ENCODE measurements around the gene CIAO2B. TPM values are rescaled to one million over a fixed set of nuclear protein-coding genes. Genes with fewer than 3 reads are reported as not detected.
A peak's percentile ranks its signal among the peaks of the same experiment; 100 is the strongest.

Gene CIAO2B
- total and polyA plus RNA-seq, 2 experiments from 2014 or later, result 92.4 to 181 TPM

DNA sequence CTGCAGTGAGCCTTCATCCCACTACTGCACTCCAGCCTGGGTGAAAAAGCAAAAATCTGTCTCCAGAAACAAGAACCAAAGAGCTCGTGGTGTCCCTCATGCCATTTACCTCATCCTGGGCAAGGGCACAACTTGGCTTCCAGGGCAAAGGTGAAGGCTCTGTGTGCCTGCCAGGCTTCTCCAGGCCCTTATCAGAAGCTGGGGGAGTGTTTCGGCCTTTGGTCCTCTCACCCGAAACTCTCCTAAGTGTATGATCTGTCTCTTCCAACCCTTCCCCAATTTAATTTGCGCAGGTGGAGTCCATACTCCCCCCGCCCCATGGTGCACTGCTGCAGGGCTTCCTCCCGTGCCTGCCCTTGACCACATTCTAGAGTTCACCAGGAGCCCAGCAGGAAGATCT, 2.3 kb upstream of the CIAO2B start:
- Mint-ChIP-seq H3K27ac (no peak overlapping the region), H3K4me1 (peaks cover 12% of the 10 kb centered on the region), H3K27me3 (ENCODE audit: insufficient read depth, low read depth, poor library complexity) (peaks cover 34% of the 10 kb centered on the region), H3K36me3 (ENCODE audit: low read depth) (peaks cover 9% of the 10 kb centered on the region; the same call in 1 of the 3 replicates), H3K9me3 (no peaks in the 10 kb centered on the region), H3K4me3 (peak overlapping the region; percentile 28; the same call in 1 of the 3 replicates)
- Histone ChIP-seq H3K27ac (ENCODE audit: low read depth) (no peak overlapping the region), H3K4me3 (no peak overlapping the region), H3K4me2 (no peak overlapping the region), H3K9me2 (ENCODE audit: insufficient read depth) (no peaks in the 10 kb centered on the region), H3K79me2 (replicated peaks; ENCODE audit: insufficient read depth) (peaks cover 3% of the 10 kb centered on the region; the same call in 1 of the 2 replicates), H4K20me1 (replicated peaks; ENCODE audit: insufficient read depth) (peaks cover 10% of the 10 kb centered on the region), H3K36me3 (ENCODE audit: insufficient read depth) (no peaks in the 10 kb centered on the region), H3F3A (replicated peaks; ENCODE audit: low read depth) (0 out of 2 replicates have a peak, but pooled peaks cover 6% of the 10 kb centered on the region), H2AFZ (no peak overlapping the region), H3K27me3 (ENCODE audit: insufficient read depth) (peaks cover 27% of the 10 kb centered on the region), H3K4me1 (ENCODE audit: insufficient read depth) (peaks cover 8% of the 10 kb centered on the region)
- DNase-seq (ENCODE audit: low spot score) (no peak), ATAC-seq (no peak)
- TF ChIP-seq CREB1 (CRISPR knock-in tag; IDR thresholded peaks at IDR 0.05; ENCODE audit: low read depth), result no peak

DNA sequence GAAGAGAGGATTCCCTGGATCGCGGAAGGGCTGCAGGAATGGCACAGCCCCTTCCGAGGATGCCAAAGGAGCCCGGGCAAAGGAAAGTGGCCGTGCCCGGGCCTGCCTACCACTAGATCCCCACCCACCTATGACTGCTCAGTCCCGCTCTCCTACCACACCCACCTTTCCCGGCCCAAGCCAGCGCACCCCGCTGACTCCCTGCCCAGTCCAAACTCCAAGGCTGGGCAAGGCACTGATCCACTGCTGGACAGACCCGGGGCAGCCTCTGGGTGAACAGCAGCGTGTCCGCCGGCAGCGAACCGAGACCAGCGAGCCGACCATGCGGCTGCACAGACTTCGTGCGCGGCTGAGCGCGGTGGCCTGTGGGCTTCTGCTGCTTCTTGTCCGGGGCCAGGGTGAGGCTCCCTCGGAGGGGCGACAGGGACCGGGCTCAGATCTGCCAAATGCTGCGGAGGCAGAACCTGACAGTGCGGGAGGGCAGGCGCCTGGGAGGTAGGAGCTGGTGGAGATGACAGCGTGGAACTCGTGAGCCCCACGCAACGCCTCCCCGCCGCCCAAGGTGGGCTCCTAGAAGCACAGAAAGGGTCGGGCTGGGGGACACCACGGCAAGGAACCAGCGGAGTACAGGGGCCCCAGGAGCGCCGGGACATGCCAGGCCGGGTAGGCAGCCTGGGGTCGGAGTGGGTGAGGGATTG, 1.3 kb upstream of the CIAO2B start, which contains the start of gene CES2:
Gene CES2, plus strand, starts transcription at position 203 of the 698 bp plus-strand sequence. Its CDS starts 120 bp downstream, at position 323.
- Histone ChIP-seq H3K4me1 (ENCODE audit: insufficient read depth) (peaks cover 8% of the 10 kb centered on the region), H3F3A (replicated peaks; ENCODE audit: low read depth) (0 out of 2 replicates have a peak, but pooled peaks cover 6% of the 10 kb centered on the region), H3K36me3 (ENCODE audit: insufficient read depth) (no peaks in the 10 kb centered on the region), H2AFZ (peak within 1 kb of the TSS; percentile 93), H3K9me2 (ENCODE audit: insufficient read depth) (no peaks in the 10 kb centered on the region), H3K4me3 (peak within 1 kb of the TSS; percentile 91), H3K79me2 (replicated peaks; ENCODE audit: insufficient read depth) (peaks cover 3% of the 10 kb centered on the region; the same call in 1 of the 2 replicates), H3K27me3 (ENCODE audit: insufficient read depth) (peaks cover 27% of the 10 kb centered on the region), H3K27ac (ENCODE audit: low read depth) (no peak within 1 kb of the TSS), H3K4me2 (peak within 1 kb of the TSS; percentile 96), H4K20me1 (replicated peaks; ENCODE audit: insufficient read depth) (peaks cover 10% of the 10 kb centered on the region)
- Mint-ChIP-seq H3K27ac (0 out of 2 replicates have a peak within 1 kb of the TSS, but pooled peaks have one; percentile 67), H3K36me3 (ENCODE audit: low read depth) (peaks cover 5% of the 10 kb centered on the region; the same call in 1 of the 3 replicates), H3K9me3 (no peaks in the 10 kb centered on the region), H3K4me1 (peaks cover 12% of the 10 kb centered on the region), H3K27me3 (ENCODE audit: insufficient read depth, low read depth, poor library complexity) (peaks cover 34% of the 10 kb centered on the region), H3K4me3 (peak within 1 kb of the TSS; percentile 98)
- ATAC-seq (peak; percentile 12), DNase-seq (ENCODE audit: low spot score) (peak; percentile 21)
- TF ChIP-seq STAT1 (IDR thresholded peaks at IDR 0.05; ENCODE audit: unreplicated experiment) (no peak), ETS1 (IDR thresholded peaks at IDR 0.05) (no peak), NANOG (IDR thresholded peaks at IDR 0.05; ENCODE audit: borderline replicate concordance) (no peak), REST (IDR thresholded peaks at IDR 0.05; ENCODE audit: unreplicated experiment) (no peak), ZNF331 (CRISPR knock-in tag; IDR thresholded peaks at IDR 0.05; ENCODE audit: low read depth) (no peak), CREB1 (CRISPR knock-in tag; IDR thresholded peaks at IDR 0.05; ENCODE audit: low read depth) (no peak), JUNB (IDR thresholded peaks at IDR 0.05; ENCODE audit: unreplicated experiment) (no peak), EZH2phosphoT487 (IDR thresholded peaks at IDR 0.05; ENCODE audit: unreplicated experiment) (no peak)
- TF ChIP-seq, protein P1, sequence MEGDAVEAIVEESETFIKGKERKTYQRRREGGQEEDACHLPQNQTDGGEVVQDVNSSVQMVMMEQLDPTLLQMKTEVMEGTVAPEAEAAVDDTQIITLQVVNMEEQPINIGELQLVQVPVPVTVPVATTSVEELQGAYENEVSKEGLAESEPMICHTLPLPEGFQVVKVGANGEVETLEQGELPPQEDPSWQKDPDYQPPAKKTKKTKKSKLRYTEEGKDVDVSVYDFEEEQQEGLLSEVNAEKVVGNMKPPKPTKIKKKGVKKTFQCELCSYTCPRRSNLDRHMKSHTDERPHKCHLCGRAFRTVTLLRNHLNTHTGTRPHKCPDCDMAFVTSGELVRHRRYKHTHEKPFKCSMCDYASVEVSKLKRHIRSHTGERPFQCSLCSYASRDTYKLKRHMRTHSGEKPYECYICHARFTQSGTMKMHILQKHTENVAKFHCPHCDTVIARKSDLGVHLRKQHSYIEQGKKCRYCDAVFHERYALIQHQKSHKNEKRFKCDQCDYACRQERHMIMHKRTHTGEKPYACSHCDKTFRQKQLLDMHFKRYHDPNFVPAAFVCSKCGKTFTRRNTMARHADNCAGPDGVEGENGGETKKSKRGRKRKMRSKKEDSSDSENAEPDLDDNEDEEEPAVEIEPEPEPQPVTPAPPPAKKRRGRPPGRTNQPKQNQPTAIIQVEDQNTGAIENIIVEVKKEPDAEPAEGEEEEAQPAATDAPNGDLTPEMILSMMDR (conservative IDR thresholded peaks at IDR 0.05; ENCODE audit: low read depth in 2 of 2), result no peak

Data from GM23338 (cell line).